GM21360 (cell line): Measurements from ENCODE around the gene BBC3.

Experiments used
- ATAC-seq: cut with Tn5 transposase; IDR thresholded peaks from one replicate; pipeline ENCODE4 v1.9.1; 2021; ENCODE audit warnings: mild to moderate bottlenecking, moderate library complexity; ENCODE audit not compliant: unreplicated experiment

BBC3 gene

DNA sequence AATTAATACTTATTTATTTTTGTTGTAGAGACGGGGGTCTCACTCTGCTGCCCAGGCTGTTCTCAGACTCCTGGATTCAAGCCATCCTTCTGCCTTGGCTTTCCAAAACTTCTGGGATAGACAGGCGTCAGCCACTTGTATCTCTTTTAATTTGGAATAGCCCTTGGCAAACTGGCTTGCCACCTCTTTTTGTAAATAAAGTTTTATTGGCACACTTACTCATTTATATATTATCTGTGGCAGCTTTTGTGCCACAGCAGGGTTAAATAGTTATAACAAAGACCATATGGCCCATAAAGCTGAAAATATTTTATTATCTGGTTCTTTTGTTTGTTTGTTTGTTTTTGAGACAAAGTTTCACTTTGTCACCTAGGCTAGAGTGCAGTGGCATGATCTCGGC is 30.5 kb downstream of the BBC3 start:
- ATAC-seq, result no peak

DNA sequence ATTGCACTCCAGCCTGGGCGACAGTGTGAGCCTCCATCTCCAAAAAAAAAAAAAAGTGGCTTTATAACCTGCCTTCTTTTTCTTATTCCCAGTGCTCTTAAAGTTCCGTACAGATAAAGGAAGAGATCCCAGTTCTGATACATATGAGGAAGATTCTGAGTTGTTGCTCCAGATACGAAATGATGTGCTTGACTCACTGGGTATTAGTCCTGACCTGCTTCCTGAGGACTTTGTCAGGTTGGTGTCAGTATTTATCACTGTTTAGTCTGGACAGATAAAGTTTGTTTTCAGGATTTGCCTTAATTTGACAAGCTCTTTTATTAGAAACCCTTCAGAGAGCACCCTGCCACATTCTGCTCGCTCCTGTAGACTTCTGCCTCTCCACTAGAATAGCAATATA is 33.9 kb downstream of the BBC3 start:
- ATAC-seq, result no peak

DNA sequence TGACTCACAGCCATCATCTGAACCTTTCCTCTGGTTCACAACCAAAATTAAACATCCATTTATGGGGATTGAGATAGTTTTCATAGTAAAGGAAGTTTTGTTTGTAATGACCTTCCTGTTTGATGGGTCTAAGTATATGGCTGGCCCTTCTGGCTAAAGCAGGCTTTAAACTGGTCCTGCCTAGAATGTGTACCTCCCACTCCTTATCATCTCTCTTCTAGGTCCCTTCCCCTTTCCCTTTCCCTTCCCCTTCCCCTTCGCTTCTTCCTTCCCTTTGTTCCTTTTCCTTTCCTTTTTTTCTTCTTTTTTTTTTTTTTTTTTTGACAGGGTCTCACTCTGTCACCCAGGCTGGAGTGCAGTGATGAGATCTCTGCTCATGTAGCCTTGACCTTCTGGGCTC is 35.6 kb downstream of the BBC3 start:
- no peak for ATAC-seq

DNA sequence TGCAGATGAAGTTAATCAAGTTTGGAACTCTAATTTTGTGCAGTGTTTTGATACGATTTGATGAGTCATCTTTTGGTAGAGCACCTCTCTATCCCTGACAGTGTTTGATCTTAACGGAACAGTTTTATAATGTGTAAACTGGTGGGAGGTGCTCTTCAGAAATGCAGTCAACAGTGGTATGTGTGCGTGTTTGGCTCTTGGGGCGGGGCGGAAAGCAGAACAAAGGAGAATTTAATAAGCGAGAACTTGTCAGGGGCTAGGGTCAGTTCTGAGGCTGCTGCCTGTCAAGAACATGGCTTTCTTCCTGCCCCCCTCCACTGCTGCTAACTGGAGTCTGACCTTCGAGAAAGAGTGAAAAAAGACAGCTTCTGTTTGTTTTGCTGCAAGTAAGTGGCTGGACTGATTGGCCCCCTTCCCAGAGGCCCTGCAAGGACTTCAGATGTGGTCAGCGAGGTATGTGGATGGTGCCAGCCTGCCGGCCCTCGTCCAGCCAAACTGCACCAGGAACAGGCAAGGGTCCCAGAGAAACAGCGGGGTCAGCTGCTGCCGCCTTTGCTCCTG is 40.8 kb downstream of the BBC3 start:
- ATAC-seq, result no peak

- ATAC-seq, result no peak
Observed at GRCh38 chr19:47188507-47189033, 42.4 kb downstream of the BBC3 start.

- no peak for ATAC-seq
Observed at GRCh38 chr19:47187797-47188196, 43.2 kb downstream of the BBC3 start.

DNA sequence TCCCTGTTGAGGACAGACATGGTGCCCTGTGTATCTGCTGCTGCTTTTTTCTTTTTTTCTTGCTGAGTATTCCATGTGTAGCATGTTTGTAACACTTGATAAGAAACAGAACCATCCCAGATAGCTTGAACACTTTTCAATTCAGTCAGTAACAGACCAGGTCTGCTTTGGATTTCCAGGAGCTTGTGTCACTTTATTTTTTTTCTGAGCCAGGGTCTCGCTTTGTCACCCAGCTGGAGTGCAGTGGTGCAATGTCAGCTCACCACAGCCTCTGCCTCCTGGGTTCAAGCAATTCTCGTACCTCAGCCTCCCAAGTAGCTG is 43.7 kb downstream of the BBC3 start:
- no peak for ATAC-seq

DNA sequence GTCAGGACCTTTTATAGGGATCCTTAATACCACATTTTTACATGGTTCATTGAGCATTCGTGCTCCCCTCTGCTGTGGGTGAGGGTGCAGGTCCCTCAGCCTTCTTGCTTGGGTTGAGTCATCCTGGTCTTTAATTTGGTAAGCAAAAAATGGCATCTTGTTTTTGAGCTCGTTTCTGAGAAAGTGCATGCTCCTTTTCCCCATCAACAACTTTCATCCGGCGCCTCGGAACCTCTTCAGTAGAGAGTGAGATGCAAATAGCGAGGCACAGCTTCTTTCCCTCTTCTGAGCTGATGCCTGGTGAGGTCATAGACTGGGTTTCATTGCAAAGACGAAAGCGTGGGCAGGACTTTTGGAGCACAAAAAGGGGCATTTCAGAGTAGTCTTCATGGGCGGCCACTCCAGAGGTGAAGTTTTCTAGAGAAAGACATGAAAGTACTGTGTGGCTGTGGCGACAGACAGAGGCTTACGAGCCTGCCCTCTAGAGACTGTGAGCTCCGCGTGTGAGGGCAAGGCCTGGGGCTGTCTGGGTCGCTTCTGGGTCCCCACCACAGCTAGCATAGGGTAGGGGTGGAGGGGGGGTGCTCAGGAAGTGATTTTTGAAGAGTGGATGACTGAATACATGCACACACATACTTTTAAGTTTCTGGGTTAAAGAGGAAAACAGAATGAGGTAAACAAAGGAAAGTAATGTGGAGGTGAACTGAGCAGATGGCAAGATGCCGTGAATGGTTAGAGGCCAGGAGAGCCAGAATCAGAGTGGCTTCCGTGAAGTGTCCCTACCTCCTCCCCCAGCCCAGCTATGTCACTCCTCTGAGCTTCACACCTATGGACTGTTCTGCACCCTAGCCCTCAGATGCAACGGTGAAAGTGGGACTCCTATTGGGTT is 44.3 kb downstream of the BBC3 start:
- ATAC-seq, result peak; percentile 68

- no peak for ATAC-seq
Observed at GRCh38 chr19:47183601-47184000, 47.4 kb downstream of the BBC3 start.

- ATAC-seq, result no peak
Observed at GRCh38 chr19:47179653-47180310, 51.2 kb downstream of the BBC3 start.

DNA sequence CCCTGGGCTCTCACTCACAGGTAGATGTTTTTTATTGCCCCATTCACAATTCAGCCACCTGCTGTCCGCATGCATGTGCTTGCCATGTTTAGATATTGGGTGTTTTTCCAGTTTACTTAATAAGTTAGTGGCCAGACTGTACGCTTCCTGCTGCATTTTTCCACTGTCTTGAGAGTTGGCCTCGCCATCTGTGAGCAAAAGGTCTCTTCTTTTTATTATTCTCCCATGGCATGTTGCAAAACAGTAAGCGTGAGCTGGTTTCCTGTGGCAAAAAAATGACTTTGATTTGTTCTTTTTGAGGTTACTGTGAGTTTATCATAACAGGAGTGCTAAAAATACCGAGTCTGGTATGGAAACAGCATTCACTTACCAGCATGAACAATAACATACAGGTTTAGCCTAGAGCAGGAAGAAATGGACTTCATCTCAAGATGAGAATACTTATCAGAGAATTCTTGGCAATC is 54.3 kb downstream of the BBC3 start:
- no peak for ATAC-seq

- no peak for ATAC-seq
Observed at GRCh38 chr19:47176071-47176626, 54.9 kb downstream of the BBC3 start.

DNA sequence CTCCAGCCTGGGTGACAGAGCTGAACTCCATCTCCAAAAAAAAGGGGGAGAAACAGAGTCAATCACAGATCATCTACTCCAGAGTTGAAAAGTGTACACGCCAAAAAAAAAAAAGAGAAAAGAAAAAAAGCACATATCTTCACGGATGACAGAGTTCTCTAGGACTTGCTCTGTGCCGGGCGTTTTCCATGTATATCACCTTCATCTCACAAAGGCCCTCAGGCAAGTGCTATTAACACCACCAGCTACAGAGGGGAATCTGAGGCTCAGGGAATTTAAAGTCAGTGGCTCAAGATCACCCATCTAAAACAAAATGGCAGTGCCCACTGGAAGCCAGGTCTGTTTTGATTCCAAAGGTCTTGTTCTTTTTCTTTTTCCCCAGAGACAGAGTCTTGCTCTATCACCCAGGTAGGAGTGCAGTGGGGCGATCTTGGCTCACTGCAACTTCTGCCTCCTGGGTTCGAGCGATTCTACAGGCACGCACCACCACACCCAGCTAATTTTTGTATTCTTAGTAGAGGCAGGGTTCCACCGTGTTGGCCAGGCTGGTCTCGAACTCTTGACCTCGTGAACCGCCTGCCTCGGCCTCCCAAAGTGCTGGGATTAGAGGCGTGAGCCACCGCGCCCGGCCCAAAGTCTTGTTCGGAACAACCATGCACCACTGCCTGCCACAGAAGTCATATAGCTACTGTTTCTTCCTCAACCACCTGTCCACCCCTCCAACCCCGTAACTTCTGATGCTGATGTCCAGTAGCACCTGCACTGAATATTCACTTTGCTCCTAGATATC is 58.1 kb downstream of the BBC3 start:
- no peak for ATAC-seq
